H1 (cell line): ENCODE measurements around the gene UQCRQ. TPM values are rescaled to one million over a fixed set of nuclear protein-coding genes. Genes with fewer than 3 reads are reported as not detected.

Source experiments
- ASH2L ChIP-seq: fragments of 200-600, 300-600 bp; sonication (generic); IDR thresholded peaks from one replicate; pipeline ENCODE4 v1.7.1; 2017; ENCODE audit warnings: low read length
- CBX8 ChIP-seq: fragments of 300-800, 300-1000 bp; sonication (generic); IDR thresholded peaks from 2 replicates; pipeline ENCODE4 v1.7.1; 2016; ENCODE audit warnings: low read depth, low read length, borderline replicate concordance
- CTCF ChIP-seq, 3 experiments: IDR thresholded peaks; 1 replicate in 2 of 3; 2 replicates in 1 of 3; pipeline versions ENCODE4 v1.5.1 to v1.6.1; 2011; ENCODE audit warnings: low read length in 3 of 3, mild to moderate bottlenecking in 3 of 3, inconsistent platforms in 2 of 3, low read depth in 1 of 3, moderate library complexity in 1 of 3; ENCODE audit not compliant: insufficient read depth in 1 of 3; ENCODE audit errors: control extremely low read depth in 1 of 3
- GABPA ChIP-seq: IDR thresholded peaks from 2 replicates; pipeline ENCODE4 v1.6.1; 2011; ENCODE audit warnings: mild to moderate bottlenecking, low read length, moderate library complexity, borderline replicate concordance; ENCODE audit not compliant: insufficient read depth
- HDAC2 ChIP-seq, 2 experiments: fragments of 300-600 bp in 1 of 2; sonication (generic) in 1 of 2; IDR thresholded peaks; 2 replicates each; pipeline ENCODE4 v1.6.1; 2011 to 2012; ENCODE audit warnings: low read depth in 2 of 2, low read length in 2 of 2, mild to moderate bottlenecking in 2 of 2, moderate library complexity in 2 of 2, borderline replicate concordance in 1 of 2, inconsistent platforms in 1 of 2
- JUN ChIP-seq: IDR thresholded peaks from 2 replicates; pipeline ENCODE4 v1.6.1; 2011; ENCODE audit warnings: low read depth, mild to moderate bottlenecking, improper control_type of control experiment, low read length
- KDM1A ChIP-seq: fragments of 200-600, 300-600 bp; sonication (generic); IDR thresholded peaks from 2 replicates; pipeline ENCODE4 v1.7.1; 2016; ENCODE audit warnings: mild to moderate bottlenecking, low read length, borderline replicate concordance
- KDM4A ChIP-seq: IDR thresholded peaks from one replicate; pipeline ENCODE4 v1.7.1; 2012; ENCODE audit warnings: low read depth, mild to moderate bottlenecking, moderate library complexity, low read length, inconsistent platforms; ENCODE audit not compliant: severe bottlenecking
- MAFK ChIP-seq: IDR thresholded peaks from 2 replicates; pipeline ENCODE4 v1.6.1; 2012; ENCODE audit warnings: low read depth, mild to moderate bottlenecking, improper control_type of control experiment, low read length
- PHF8 ChIP-seq: fragments of 200-600 bp; sonication (generic); conservative IDR thresholded peaks from 2 replicates; pipeline ENCODE4 v1.7.1; 2012; ENCODE audit warnings: low read depth, mild to moderate bottlenecking, inconsistent platforms, low read length, moderate library complexity
- POLR2A ChIP-seq, 2 experiments: IDR thresholded peaks; 1 replicate in 1 of 2; 2 replicates in 1 of 2; pipeline ENCODE4 v1.6.1; 2011; ENCODE audit warnings: low read depth in 2 of 2, low read length in 2 of 2, mild to moderate bottlenecking in 2 of 2; ENCODE audit errors: control extremely low read depth in 1 of 2
- RAD21 ChIP-seq, 2 experiments: IDR thresholded peaks in 1 of 2; conservative IDR thresholded peaks in 1 of 2; 2 replicates each; pipeline ENCODE4 v1.6.1; 2011; ENCODE audit warnings: low read depth in 2 of 2, low read length in 2 of 2, improper control_type of control experiment in 1 of 2, inconsistent platforms in 1 of 2, mild to moderate bottlenecking in 1 of 2, moderate library complexity in 1 of 2
- RBBP5 ChIP-seq: IDR thresholded peaks from 2 replicates; pipeline ENCODE4 v1.7.1; 2012; ENCODE audit warnings: low read depth, mild to moderate bottlenecking, inconsistent platforms, low read length, moderate library complexity, borderline replicate concordance
- SIX5 ChIP-seq: IDR thresholded peaks from 2 replicates; pipeline ENCODE4 v1.6.1; 2011; ENCODE audit warnings: mild to moderate bottlenecking, low read depth, low read length
- TAF1 ChIP-seq: IDR thresholded peaks from 2 replicates; pipeline ENCODE4 v1.6.1; 2011; ENCODE audit warnings: mild to moderate bottlenecking, low read depth, low read length
- YY1 ChIP-seq: IDR thresholded peaks from 2 replicates; pipeline ENCODE4 v1.6.1; 2011; ENCODE audit warnings: low read depth, mild to moderate bottlenecking, low read length
- polyA plus RNA-seq, 7 experiments: library from polyadenylated mRNA; depleted of rRNA in 3 of 7; stranded (reverse) in 5 of 7; unstranded in 2 of 7; fragments of >200 nt in 5 of 7; fragments of 200-250 nt in 2 of 7; gene quantifications; 1 replicate in 5 of 7; 2 replicates in 1 of 7; 4 replicates in 1 of 7; pipeline versions ENCODE4 v1.2.1 to v1.2.3, GENCODE V29; 2011 to 2013; ENCODE audit warnings: missing spikeins in 2 of 7, mixed read lengths in 2 of 7
- total RNA-seq: library from RNA; stranded (reverse); fragmentation: NEBNext Ultra II Directional; extraction: Animal tissue kit (Norgen Biotek cat#: 25700); gene quantifications from 2 replicates; pipeline ENCODE4 v1.2.1, GENCODE V29; 2021
- TF ChIP-seq, protein P1 (sequence below): IDR thresholded peaks from 2 replicates; pipeline ENCODE4 v1.6.1; 2012; ENCODE audit warnings: low read length, inconsistent platforms

UQCRQ gene
- total and polyA plus RNA-seq, 2 of the 8 experiments (the other 6 are each of a cell fraction or from before 2014, with no cell fraction given) = 177 to 293 TPM

DNA sequence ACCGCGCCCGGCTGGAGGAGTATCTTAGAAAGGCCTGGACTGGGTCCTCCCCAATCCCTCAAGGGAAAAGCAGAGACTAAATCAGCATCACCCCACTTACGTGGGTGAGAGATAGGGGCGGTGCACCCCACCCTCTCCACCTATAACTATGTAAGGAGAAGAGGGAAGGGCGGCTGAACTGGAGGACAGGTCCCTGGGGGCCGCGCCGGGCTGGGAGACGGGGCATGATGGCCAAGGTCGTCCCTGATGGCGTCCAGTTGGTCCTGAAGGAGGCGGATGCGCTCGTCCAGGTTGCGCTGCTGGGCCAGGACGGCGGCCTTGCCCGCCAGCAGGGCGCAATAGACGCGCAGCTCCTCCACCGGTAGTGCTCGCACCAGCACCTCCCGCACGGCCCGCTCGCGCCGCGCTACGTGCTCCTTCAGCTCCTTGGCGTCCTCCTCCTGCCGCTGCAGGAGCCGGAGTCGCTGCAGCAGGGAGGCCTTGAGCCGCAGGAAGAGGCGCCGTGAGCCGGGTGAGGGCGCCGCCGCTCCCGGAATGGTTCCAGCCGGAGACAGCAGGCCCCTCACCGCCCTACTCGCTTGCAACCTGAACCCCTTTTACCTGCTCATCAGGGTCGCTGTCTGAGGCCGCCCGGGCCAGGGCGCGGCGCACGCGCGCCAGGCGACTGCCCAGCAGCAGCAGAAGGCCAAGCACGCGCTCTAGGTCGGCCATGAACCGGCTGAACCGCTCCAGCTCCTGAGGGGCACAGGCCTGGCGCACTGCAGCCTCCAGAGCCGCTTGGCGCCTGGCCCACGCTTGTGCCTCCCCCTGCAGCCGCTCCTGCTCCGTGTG, 43.6 kb upstream of the UQCRQ start (continued):
- peak in 2 of 3 experiments; percentile 3 to 33; a peak in 1 of 4 replicates for TF ChIP-seq CTCF (IDR thresholded peaks at IDR 0.05; ENCODE audit: control extremely low read depth in 1 of 3, insufficient read depth in 1 of 3, low read depth in 1 of 3, low read length in 3 of 3)
- TF ChIP-seq GABPA = 0 out of 2 replicates have a peak, but pooled peaks have one; percentile 66
- TF ChIP-seq RAD21 (IDR thresholded peaks at IDR 0.05 in 1 of 2, conservative IDR thresholded peaks at IDR 0.05 in 1 of 2; ENCODE audit: low read depth in 2 of 2, low read length in 2 of 2) = peak in 1 of 2 experiments; percentile 18; a peak in 2 of 4 replicates
- peak; percentile 43; the same call in 1 of the 2 replicates for TF ChIP-seq KDM1A
- TF ChIP-seq KDM4A = peak; percentile 74
- no peak for TF ChIP-seq SIX5
- TF ChIP-seq JUN = no peak
- TF ChIP-seq MAFK = no peak
- TF ChIP-seq TAF1 = peak; percentile 81
- TF ChIP-seq ASH2L = peak; percentile 61
- peak in 1 of 2 experiments; percentile 75; a peak in 1 of 3 replicates for TF ChIP-seq POLR2A (IDR thresholded peaks at IDR 0.05; ENCODE audit: control extremely low read depth in 1 of 2, low read depth in 2 of 2, low read length in 2 of 2)
- TF ChIP-seq, protein P1, sequence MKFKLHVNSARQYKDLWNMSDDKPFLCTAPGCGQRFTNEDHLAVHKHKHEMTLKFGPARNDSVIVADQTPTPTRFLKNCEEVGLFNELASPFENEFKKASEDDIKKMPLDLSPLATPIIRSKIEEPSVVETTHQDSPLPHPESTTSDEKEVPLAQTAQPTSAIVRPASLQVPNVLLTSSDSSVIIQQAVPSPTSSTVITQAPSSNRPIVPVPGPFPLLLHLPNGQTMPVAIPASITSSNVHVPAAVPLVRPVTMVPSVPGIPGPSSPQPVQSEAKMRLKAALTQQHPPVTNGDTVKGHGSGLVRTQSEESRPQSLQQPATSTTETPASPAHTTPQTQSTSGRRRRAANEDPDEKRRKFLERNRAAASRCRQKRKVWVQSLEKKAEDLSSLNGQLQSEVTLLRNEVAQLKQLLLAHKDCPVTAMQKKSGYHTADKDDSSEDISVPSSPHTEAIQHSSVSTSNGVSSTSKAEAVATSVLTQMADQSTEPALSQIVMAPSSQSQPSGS = no peak
- peak; percentile 58 for TF ChIP-seq RBBP5
- TF ChIP-seq YY1 = peak; percentile 75; the same call in 1 of the 2 replicates
- TF ChIP-seq HDAC2 (IDR thresholded peaks at IDR 0.05; ENCODE audit: borderline replicate concordance in 1 of 2, low read depth in 2 of 2, low read length in 2 of 2) = 0 out of 4 replicates have a peak, but pooled peaks of 1 of the 2 experiments have one; percentile 29
- no peak for TF ChIP-seq CBX8
- peak; percentile 44; the same call in 1 of the 2 replicates for TF ChIP-seq PHF8
